Kidney glomerular epithelial cell (primary cell): Measurements from ENCODE around the gene CCNB1.
"Not testable (repeated sequence)": the region's sequence is repeated elsewhere in the genome, so short reads cannot be mapped to it uniquely, and the experiment has no call there.

Experiments used
- DNase-seq: peaks from one replicate; lab custom pipeline; 2025; lab: John Stamatoyannopoulos, UW

The CCNB1 gene

GRCh38 chr5:69166686-69167492 lies at the start of gene CCNB1:
Gene CCNB1, plus strand, starts transcription at chr5:69167150. Its CDS starts 113 bp downstream, at chr5:69167263.
- peak; percentile 99 for DNase-seq

GRCh38 chr5:69129413-69129812 lies 37.5 kb upstream of the CCNB1 start:
- DNase-seq: peak; percentile 79

- no peak for DNase-seq
Measured at GRCh38 chr5:69130241-69130640, 36.7 kb upstream of the CCNB1 start.

- DNase-seq: no peak
Measured at GRCh38 chr5:69131304-69131703, 35.6 kb upstream of the CCNB1 start.

GRCh38 chr5:69134126-69134525 lies 32.8 kb upstream of the CCNB1 start:
- DNase-seq: no peak

- no peak for DNase-seq
Measured at GRCh38 chr5:69136293-69136692, 30.7 kb upstream of the CCNB1 start.

- not testable (repeated sequence) for DNase-seq
Measured at GRCh38 chr5:69137208-69137607, 29.7 kb upstream of the CCNB1 start.

GRCh38 chr5:69137807-69138206 lies 29.1 kb upstream of the CCNB1 start:
- DNase-seq: no peak

- no peak for DNase-seq
Measured at GRCh38 chr5:69138766-69139165, 28.2 kb upstream of the CCNB1 start.

- not testable (repeated sequence) for DNase-seq
Measured at GRCh38 chr5:69140239-69140638, 26.7 kb upstream of the CCNB1 start.

- no peak for DNase-seq
Measured at GRCh38 chr5:69140827-69141226, 26.1 kb upstream of the CCNB1 start.

- DNase-seq: not testable (repeated sequence)
Measured at GRCh38 chr5:69148576-69148975, 18.4 kb upstream of the CCNB1 start.

GRCh38 chr5:69148981-69149675 lies 17.8 kb upstream of the CCNB1 start:
- no peak for DNase-seq

- DNase-seq: no peak
Measured at GRCh38 chr5:69149676-69150010, 17.3 kb upstream of the CCNB1 start.

- DNase-seq: no peak
Measured at GRCh38 chr5:69152731-69153130, 14.2 kb upstream of the CCNB1 start.

GRCh38 chr5:69156456-69156855 lies 10.5 kb upstream of the CCNB1 start:
- no peak for DNase-seq

- DNase-seq: no peak
Measured at GRCh38 chr5:69158039-69158438, 8.9 kb upstream of the CCNB1 start.

- no peak for DNase-seq
Measured at GRCh38 chr5:69160651-69161050, 6.3 kb upstream of the CCNB1 start.

- DNase-seq: no peak
Measured at GRCh38 chr5:69167493-69167855, 524 bp downstream of the CCNB1 start.

- DNase-seq: no peak
Measured at GRCh38 chr5:69167929-69168328, 979 bp downstream of the CCNB1 start.

GRCh38 chr5:69170495-69170894 lies 3.5 kb downstream of the CCNB1 start:
- no peak for DNase-seq

- no peak for DNase-seq
Measured at GRCh38 chr5:69170969-69171368, 4.0 kb downstream of the CCNB1 start.

GRCh38 chr5:69181659-69182293 lies 14.8 kb downstream of the CCNB1 start:
- DNase-seq: not testable (repeated sequence)
